A375 (cell line): ENCODE results near the gene CALHM4. TPM values are rescaled to one million over a fixed set of nuclear protein-coding genes. Genes with fewer than 3 reads are reported as not detected.

Experiments used
- total RNA-seq: library from RNA; depleted of rRNA; stranded (reverse); fragments of >200 nt; shearing (Covaris generic); gene quantifications from 2 replicates; pipeline ENCODE4 v1.2.3, GENCODE V29; 2014; rRNA removed

Gene CALHM4
- total RNA-seq: not detected in 2 replicates

GRCh38 chr6:116553451-116553850, at the start of gene CALHM4:
Gene CALHM4, plus strand, starts transcription at chr6:116553751. Its CDS starts 43 bp downstream, at chr6:116553794.

GRCh38 chr6:116511424-116512110, 42.0 kb upstream of the CALHM4 start, which contains the start of gene CALHM5:
Gene CALHM5, plus strand, starts transcription at chr6:116511639. Its CDS starts 58 bp downstream, at chr6:116511697.

DNA sequence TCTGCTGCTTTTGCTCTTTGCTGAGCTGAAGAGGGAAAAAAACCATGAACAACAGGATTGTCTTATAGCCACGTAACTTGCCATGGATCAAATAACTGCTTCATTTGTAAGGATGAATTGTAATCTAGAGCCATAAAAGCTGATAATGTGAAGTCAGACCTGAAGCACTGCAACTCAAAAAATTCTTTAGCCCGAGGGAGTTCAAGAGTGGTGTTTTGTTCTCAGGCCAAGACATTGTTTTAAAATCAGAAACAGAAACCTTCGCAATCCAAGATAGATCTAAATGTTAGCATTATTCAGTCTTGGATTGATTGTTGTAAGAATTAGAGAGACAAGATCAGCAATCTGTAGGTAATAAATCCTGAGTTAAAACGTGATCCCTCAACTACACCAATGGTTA, 7.9 kb upstream of the CALHM4 start, which contains the start of gene TRAPPC3L:
TSS of gene TRAPPC3L (minus strand) at position 34 of the 400 bp plus-strand sequence. CDS start 170 bp downstream, outside the sequence.

DNA sequence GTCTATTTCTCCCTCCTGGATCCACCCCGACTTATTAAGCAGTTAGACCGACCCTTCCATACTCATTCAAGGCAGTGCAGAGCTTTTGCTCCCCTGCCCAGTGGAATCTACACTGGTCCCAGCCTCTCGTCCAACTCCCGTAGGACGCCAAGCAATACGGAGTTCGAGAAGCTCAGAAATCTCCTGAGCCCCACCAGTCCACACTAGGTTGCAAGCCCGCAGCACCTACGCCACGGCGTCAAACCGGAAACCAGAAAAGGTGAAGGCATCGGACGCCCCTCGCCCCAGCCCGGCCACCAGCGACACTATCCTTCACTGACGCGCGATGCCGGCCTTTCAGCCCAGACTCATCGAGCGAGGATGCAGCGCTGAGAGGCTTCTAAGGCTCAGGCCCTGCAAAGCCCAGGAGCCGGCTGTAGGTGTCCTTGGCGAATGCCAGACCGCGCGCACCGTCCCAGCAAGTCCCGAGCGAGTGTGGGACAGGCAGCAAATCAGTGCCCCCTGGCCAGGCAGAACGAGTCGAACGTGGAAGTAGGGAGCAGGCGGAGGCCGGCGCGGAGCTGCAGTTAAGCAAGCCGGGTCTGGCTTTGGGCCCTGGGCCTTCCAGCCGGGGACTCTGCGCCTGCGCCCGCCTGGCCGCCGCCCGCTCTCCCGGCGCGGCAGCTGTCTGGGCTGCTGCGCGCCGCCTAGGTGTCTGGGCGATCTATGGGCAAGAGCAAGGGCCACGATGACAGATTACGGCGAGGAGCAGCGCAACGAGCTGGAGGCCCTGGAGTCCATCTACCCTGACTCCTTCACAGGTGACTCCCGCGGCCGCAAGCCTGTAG, 17.5 kb downstream of the CALHM4 start, which contains the start of gene RWDD1:
TSS of gene RWDD1 (plus strand) at position 649 of the 827 bp plus-strand sequence. CDS start at position 728, 79 bp downstream.

Other genes with a start within 250 kb of the CALHM4 start
- 3.6 and 3.9 TPM in 2 replicates for gene DSE, start 182.8 kb upstream of the CALHM4 start, total RNA-seq
- 0.38 and 0.82 TPM in 2 replicates for gene CALHM6, start 92.4 kb upstream of the CALHM4 start, total RNA-seq
- 0.19 and 0.29 TPM in 2 replicates for gene CALHM5, start 42.1 kb upstream of the CALHM4 start, total RNA-seq
- gene TRAPPC3L, start 8.1 kb upstream of the CALHM4 start, total RNA-seq: not detected in 2 replicates
- gene RWDD1, start 17.8 kb downstream of the CALHM4 start, total RNA-seq: 12.4 and 27.9 TPM in 2 replicates
- 0.30 and 0.40 TPM in 2 replicates for gene RSPH4A, start 62.7 kb downstream of the CALHM4 start, total RNA-seq
- 8.1 and 8.4 TPM in 2 replicates for gene ZUP1, start 115.0 kb downstream of the CALHM4 start, total RNA-seq
- 4.0 and 6.0 TPM in 2 replicates for gene KPNA5, start 127.5 kb downstream of the CALHM4 start, total RNA-seq
- not detected in 2 replicates for gene FAM162B, start 212.0 kb downstream of the CALHM4 start, total RNA-seq